Glutamatergic neuron (in vitro differentiated cells): ENCODE results near the gene CDC73. TPM values are rescaled to one million over a fixed set of nuclear protein-coding genes. Genes with fewer than 3 reads are reported as not detected.

Experiments used
- DNase-seq: peaks from one replicate; pipeline ENCODE4 v3.0.0; 2022
- H3K27ac Mint-ChIP-seq: one replicate; pipeline ENCODE4 v1.8.0; 2020; ENCODE audit warnings: mild to moderate bottlenecking, mixed read lengths, inconsistent platforms; ENCODE audit not compliant: unreplicated experiment
- H3K27me3 Mint-ChIP-seq: one replicate; pipeline ENCODE4 v1.8.0; 2020; ENCODE audit warnings: mild to moderate bottlenecking, moderate library complexity, mixed read lengths, inconsistent platforms; ENCODE audit not compliant: unreplicated experiment
- H3K36me3 Mint-ChIP-seq: one replicate; pipeline ENCODE4 v1.8.0; 2020; ENCODE audit warnings: mild to moderate bottlenecking, mixed read lengths, inconsistent platforms; ENCODE audit not compliant: unreplicated experiment
- H3K4me1 Mint-ChIP-seq: one replicate; pipeline ENCODE4 v1.8.0; 2020; ENCODE audit warnings: mild to moderate bottlenecking, low read depth, mixed read lengths, inconsistent platforms; ENCODE audit not compliant: unreplicated experiment
- H3K4me3 Mint-ChIP-seq: one replicate; pipeline ENCODE4 v1.8.0; 2020; ENCODE audit warnings: mild to moderate bottlenecking, mixed read lengths, inconsistent platforms; ENCODE audit not compliant: unreplicated experiment
- H3K9me3 Mint-ChIP-seq: one replicate; pipeline ENCODE4 v1.8.0; 2020; ENCODE audit warnings: mild to moderate bottlenecking, moderate library complexity, mixed read lengths, inconsistent platforms; ENCODE audit not compliant: unreplicated experiment
- total RNA-seq: library from RNA; stranded (reverse); fragmentation: NEBNext Ultra II Directional; extraction: Animal tissue kit (Norgen Biotek cat#: 25700); gene quantifications from one replicate; pipeline ENCODE4 v1.2.1, GENCODE V29; 2021; ENCODE audit not compliant: unreplicated experiment
- TF ChIP-seq, protein P1 (sequence below): fragments of 200-600 bp; sonication (generic); IDR thresholded peaks from one replicate; pipeline ENCODE4 v1.5.0; 2021; ENCODE audit not compliant: partially characterized antibody, unreplicated experiment

The CDC73 gene
- total RNA-seq, 1 donor from 2014 or later: 40.0 TPM

DNA sequence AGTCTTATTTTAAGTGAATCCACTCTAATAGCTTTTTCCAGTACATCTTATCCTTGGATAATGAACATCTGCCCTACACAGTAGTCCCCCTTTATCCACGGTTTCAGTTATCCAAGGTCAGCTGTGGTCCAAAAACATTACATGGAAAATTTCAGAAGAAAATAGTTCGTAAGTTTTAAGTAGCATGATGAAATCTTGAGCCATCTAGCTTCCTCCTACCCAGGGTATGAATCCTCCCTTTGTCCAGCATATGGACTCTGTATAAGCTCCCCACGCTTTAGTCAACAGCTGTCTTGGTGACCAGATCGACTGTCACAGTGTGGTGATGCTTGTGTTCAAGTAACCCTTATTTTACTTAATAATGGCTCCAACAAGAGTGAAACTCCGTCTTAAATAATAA lies 19.2 kb upstream of the CDC73 start:
- peaks cover 1% of the 10 kb centered on the region for H3K27me3 Mint-ChIP-seq
- TF ChIP-seq, protein P1, sequence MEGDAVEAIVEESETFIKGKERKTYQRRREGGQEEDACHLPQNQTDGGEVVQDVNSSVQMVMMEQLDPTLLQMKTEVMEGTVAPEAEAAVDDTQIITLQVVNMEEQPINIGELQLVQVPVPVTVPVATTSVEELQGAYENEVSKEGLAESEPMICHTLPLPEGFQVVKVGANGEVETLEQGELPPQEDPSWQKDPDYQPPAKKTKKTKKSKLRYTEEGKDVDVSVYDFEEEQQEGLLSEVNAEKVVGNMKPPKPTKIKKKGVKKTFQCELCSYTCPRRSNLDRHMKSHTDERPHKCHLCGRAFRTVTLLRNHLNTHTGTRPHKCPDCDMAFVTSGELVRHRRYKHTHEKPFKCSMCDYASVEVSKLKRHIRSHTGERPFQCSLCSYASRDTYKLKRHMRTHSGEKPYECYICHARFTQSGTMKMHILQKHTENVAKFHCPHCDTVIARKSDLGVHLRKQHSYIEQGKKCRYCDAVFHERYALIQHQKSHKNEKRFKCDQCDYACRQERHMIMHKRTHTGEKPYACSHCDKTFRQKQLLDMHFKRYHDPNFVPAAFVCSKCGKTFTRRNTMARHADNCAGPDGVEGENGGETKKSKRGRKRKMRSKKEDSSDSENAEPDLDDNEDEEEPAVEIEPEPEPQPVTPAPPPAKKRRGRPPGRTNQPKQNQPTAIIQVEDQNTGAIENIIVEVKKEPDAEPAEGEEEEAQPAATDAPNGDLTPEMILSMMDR: no peak
- peaks cover 4% of the 10 kb centered on the region for H3K9me3 Mint-ChIP-seq
- no peak overlapping the region for H3K27ac Mint-ChIP-seq
- H3K36me3 Mint-ChIP-seq: no peaks in the 10 kb centered on the region
- no peak overlapping the region for H3K4me3 Mint-ChIP-seq
- H3K4me1 Mint-ChIP-seq: no peaks in the 10 kb centered on the region
- no peak for DNase-seq

DNA sequence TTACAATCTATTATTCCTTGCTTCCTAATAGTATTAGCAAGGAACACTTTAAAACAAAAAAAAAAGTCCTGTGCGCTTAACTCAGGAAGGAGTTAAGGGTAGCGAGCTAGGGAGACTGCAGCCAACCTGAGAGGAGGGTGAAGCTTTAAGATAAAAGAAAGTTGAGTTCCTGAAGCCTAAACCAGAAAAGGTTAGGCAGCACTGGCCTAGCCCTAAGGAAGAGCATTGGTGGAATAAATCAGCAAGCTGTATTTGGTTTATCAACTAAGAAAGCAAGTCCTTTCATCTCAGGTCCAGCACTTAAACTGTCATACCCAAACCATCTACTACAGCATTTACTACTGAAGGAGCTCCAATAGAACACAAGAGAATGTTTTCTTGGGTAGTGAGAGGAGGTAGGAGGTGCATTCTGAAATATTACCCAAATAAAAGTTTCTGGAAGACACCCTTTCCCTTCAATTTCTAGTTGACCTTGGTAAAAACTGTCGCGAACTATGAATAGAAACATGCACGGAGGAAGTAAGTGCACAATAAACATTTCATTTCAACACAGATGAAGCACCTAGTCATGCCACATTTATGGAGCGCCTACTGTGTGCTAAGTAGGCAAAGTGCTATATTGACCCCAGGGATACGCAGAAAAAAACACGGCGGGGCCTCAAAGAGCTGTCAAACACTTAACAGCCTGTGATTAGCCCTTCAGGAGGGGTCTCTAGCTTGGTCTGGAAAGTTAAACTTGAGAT lies 17.9 kb upstream of the CDC73 start:
- Mint-ChIP-seq H3K27me3 (peaks cover 1% of the 10 kb centered on the region), H3K27ac (peak overlapping the region; percentile 42), H3K4me3 (peak overlapping the region; percentile 86), H3K36me3 (no peaks in the 10 kb centered on the region), H3K4me1 (no peaks in the 10 kb centered on the region), H3K9me3 (peaks cover 4% of the 10 kb centered on the region)
- DNase-seq: no peak
- TF ChIP-seq, protein P1: no peak

- Mint-ChIP-seq H3K4me3 (peak overlapping the region; percentile 86), H3K27ac (peak overlapping the region; percentile 52), H3K9me3 (peaks cover 4% of the 10 kb centered on the region), H3K36me3 (no peaks in the 10 kb centered on the region), H3K4me1 (no peaks in the 10 kb centered on the region), H3K27me3 (peaks cover 1% of the 10 kb centered on the region)
- TF ChIP-seq, protein P1: no peak
- peak; percentile 40 for DNase-seq
Measured at GRCh38 chr1:193104502-193104906, 17.3 kb upstream of the CDC73 start.

GRCh38 chr1:193104907-193105820 lies 16.7 kb upstream of the CDC73 start, which contains the start of gene GLRX2:
Gene GLRX2, minus strand, starts transcription at chr1:193105414. Its CDS starts 32 bp downstream, at chr1:193105382.
- H3K27ac Mint-ChIP-seq: peak within 1 kb of the TSS; percentile 55
- H3K9me3 Mint-ChIP-seq: peaks cover 4% of the 10 kb centered on the region
- H3K4me1 Mint-ChIP-seq: no peaks in the 10 kb centered on the region
- H3K4me3 Mint-ChIP-seq: peak within 1 kb of the TSS; percentile 93
- peaks cover 1% of the 10 kb centered on the region for H3K27me3 Mint-ChIP-seq
- no peaks in the 10 kb centered on the region for H3K36me3 Mint-ChIP-seq
- DNase-seq: peak; percentile 89
- TF ChIP-seq, protein P1: no peak

- Mint-ChIP-seq H3K4me1 (no peaks in the 10 kb centered on the region), H3K9me3 (peaks cover 4% of the 10 kb centered on the region), H3K36me3 (no peaks in the 10 kb centered on the region), H3K27me3 (peaks cover 1% of the 10 kb centered on the region), H3K4me3 (peak overlapping the region; percentile 93), H3K27ac (peak overlapping the region; percentile 55)
- no peak for DNase-seq
- TF ChIP-seq, protein P1: no peak
Measured at GRCh38 chr1:193105821-193106177, 16.0 kb upstream of the CDC73 start.
